GM23338 (cell line): Measurements from ENCODE around the gene ZNF700. TPM values are rescaled to one million over a fixed set of nuclear protein-coding genes. Genes with fewer than 3 reads are reported as not detected.

Experiments used
- ATAC-seq: fragments of 200-7000 bp; cut with Tn5 transposase; 3 replicates; pipeline ENCODE4 v1.9.1; 2020
- DNase-seq: peaks from one replicate; pipeline ENCODE4 v3.0.0-alpha.2; 2015; ENCODE audit warnings: low spot score
- H2AFZ ChIP-seq: fragments of 200-600 bp; sonication (generic); 2 replicates; pipeline ENCODE4 v1.8.0; 2016; ENCODE audit warnings: antibody characterized with exemption, mild to moderate bottlenecking, moderate library complexity
- H3F3A ChIP-seq: fragments of 200-600 bp; sonication (generic); replicated peaks from 2 replicates; pipeline ENCODE4 v1.8.0; 2017; ENCODE audit warnings: antibody characterized with exemption, mixed run types, low read depth
- H3K27ac ChIP-seq: fragments of 200-600 bp; sonication (generic); 2 replicates; pipeline ENCODE4 v1.6.1; 2016; ENCODE audit warnings: low read depth
- H3K27me3 ChIP-seq: fragments of 200-600 bp; sonication (generic); 2 replicates; pipeline ENCODE4 v1.8.0; 2016; ENCODE audit warnings: mild to moderate bottlenecking, mixed run types, moderate library complexity; ENCODE audit not compliant: insufficient read depth
- H3K36me3 ChIP-seq: fragments of 200-600 bp; sonication (generic); 2 replicates; pipeline ENCODE4 v1.8.0; 2016; ENCODE audit warnings: mild to moderate bottlenecking; ENCODE audit not compliant: insufficient read depth
- H3K4me1 ChIP-seq: fragments of 200-600 bp; sonication (generic); 2 replicates; pipeline ENCODE4 v1.8.0; 2016; ENCODE audit warnings: mild to moderate bottlenecking, moderate library complexity; ENCODE audit not compliant: insufficient read depth
- H3K4me2 ChIP-seq: fragments of 200-600 bp; sonication (generic); 2 replicates; pipeline ENCODE4 v1.7.1; 2017; ENCODE audit warnings: mixed run types
- H3K4me3 ChIP-seq: fragments of 200-600 bp; sonication (generic); 2 replicates; pipeline ENCODE4 v1.6.1; 2016; ENCODE audit warnings: mixed run types
- H3K79me2 ChIP-seq: fragments of 200-600 bp; sonication (generic); replicated peaks from 2 replicates; pipeline ENCODE4 v1.8.0; 2017; ENCODE audit warnings: mild to moderate bottlenecking; ENCODE audit not compliant: insufficient read depth
- H3K9me2 ChIP-seq: fragments of 200-600 bp; sonication (generic); 2 replicates; pipeline ENCODE4 v1.8.0; 2017; ENCODE audit not compliant: insufficient read depth
- H4K20me1 ChIP-seq: fragments of 200-600 bp; sonication (generic); replicated peaks from 2 replicates; pipeline ENCODE4 v1.8.0; 2017; ENCODE audit warnings: mild to moderate bottlenecking; ENCODE audit not compliant: insufficient read depth
- H3K27ac Mint-ChIP-seq: 2 replicates; pipeline ENCODE4 v1.8.0; 2020; ENCODE audit warnings: inconsistent platforms, mild to moderate bottlenecking, moderate library complexity, mixed read lengths
- H3K27me3 Mint-ChIP-seq: 3 replicates; pipeline ENCODE4 v1.8.0; 2022; ENCODE audit warnings: low read depth, mild to moderate bottlenecking, moderate library complexity, mixed read lengths, inconsistent platforms; ENCODE audit not compliant: insufficient read depth, poor library complexity
- H3K36me3 Mint-ChIP-seq: 3 replicates; pipeline ENCODE4 v1.8.0; 2021; ENCODE audit warnings: low read depth, mild to moderate bottlenecking, inconsistent platforms, moderate library complexity, mixed read lengths
- H3K4me1 Mint-ChIP-seq: 3 replicates; pipeline ENCODE4 v1.8.0; 2020; ENCODE audit warnings: mild to moderate bottlenecking, inconsistent platforms, mixed read lengths
- H3K4me3 Mint-ChIP-seq: 3 replicates; pipeline ENCODE4 v1.8.0; 2021; ENCODE audit warnings: moderate library complexity, mild to moderate bottlenecking, inconsistent platforms, mixed read lengths
- H3K9me3 Mint-ChIP-seq: 3 replicates; pipeline ENCODE4 v1.8.0; 2020; ENCODE audit warnings: moderate library complexity, mild to moderate bottlenecking, inconsistent platforms, mixed read lengths
- POLR2AphosphoS5 ChIP-seq: IDR thresholded peaks from 2 replicates; pipeline ENCODE4 v1.6.1; 2016; ENCODE audit warnings: antibody characterized with exemption, low read depth
- ZNF114 ChIP-seq: fragments of 250-450 bp; sonication (Bioruptor Pico); IDR thresholded peaks from 2 replicates; pipeline ENCODE4 v1.5.0; 2020; ENCODE audit warnings: mild to moderate bottlenecking, moderate library complexity
- polyA plus RNA-seq: library from polyadenylated mRNA; unstranded; fragments of >200 nt; fragmentation: Nextera tagmentation; extraction: Ambion mirVana; gene quantifications from 2 replicates; pipeline ENCODE4 v1.2.1, GENCODE V29; 2016
- total RNA-seq: library from RNA; depleted of rRNA; stranded (reverse); fragments of >200 nt; shearing (Covaris generic); gene quantifications from 2 replicates; pipeline ENCODE4 v1.2.3, GENCODE V29; 2014
- TF ChIP-seq, protein P1 (sequence below), 2 experiments: fragments of 200-600 bp in 1 of 2; sonication (generic) in 1 of 2; conservative IDR thresholded peaks; 2 replicates each; pipeline versions ENCODE4 v1.5.1 to v1.6.1; 2016 to 2017; ENCODE audit warnings: antibody characterized with exemption in 2 of 2, low read depth in 2 of 2, mild to moderate bottlenecking in 2 of 2, moderate library complexity in 1 of 2

ZNF700 gene
- total and polyA plus RNA-seq, 2 experiments from 2014 or later = 6.0 to 13.6 TPM

DNA sequence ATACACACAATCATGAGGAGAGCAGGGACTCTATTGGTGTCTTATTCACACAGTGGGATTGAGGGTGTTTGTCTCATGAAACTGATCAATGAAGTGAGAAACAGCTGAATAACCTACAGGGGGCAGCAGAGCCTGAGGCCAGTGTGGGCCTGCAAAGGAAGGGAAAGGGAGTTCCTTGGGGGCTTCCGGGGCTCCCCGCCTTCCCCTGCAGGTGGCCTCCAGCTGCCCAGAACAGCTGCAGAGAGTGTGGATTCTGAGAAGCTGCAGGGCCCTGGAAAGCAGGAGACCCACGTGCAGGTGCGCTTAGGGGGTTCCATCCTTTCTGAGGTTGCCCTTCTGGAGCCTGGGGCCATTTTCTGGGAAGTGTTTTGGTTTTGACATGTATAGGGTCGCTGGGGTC, 60.1 kb downstream of the ZNF700 start:
- DNase-seq = peak; percentile 94
- Histone ChIP-seq H3K79me2 (peaks cover 16% of the 10 kb centered on the region), H3K27ac (no peak overlapping the region), H3K9me2 (peaks cover 6% of the 10 kb centered on the region; the same call in 1 of the 2 replicates), H3K27me3 (no peaks in the 10 kb centered on the region), H2AFZ (no peak overlapping the region), H3K4me1 (peaks cover 8% of the 10 kb centered on the region), H3K4me2 (peak overlapping the region; percentile 23; the same call in 1 of the 2 replicates), H3F3A (no peaks in the 10 kb centered on the region), H3K36me3 (peaks cover 14% of the 10 kb centered on the region), H3K4me3 (no peak overlapping the region), H4K20me1 (peaks cover 10% of the 10 kb centered on the region)
- no peak for ATAC-seq
- Mint-ChIP-seq H3K9me3 (peaks cover 91% of the 10 kb centered on the region), H3K27me3 (peaks cover 3% of the 10 kb centered on the region), H3K36me3 (peaks cover 22% of the 10 kb centered on the region), H3K4me1 (no peaks in the 10 kb centered on the region), H3K4me3 (no peak overlapping the region), H3K27ac (no peak overlapping the region)
- no peak for TF ChIP-seq ZNF114 (CRISPR knock-in tag)
- TF ChIP-seq, protein P1, sequence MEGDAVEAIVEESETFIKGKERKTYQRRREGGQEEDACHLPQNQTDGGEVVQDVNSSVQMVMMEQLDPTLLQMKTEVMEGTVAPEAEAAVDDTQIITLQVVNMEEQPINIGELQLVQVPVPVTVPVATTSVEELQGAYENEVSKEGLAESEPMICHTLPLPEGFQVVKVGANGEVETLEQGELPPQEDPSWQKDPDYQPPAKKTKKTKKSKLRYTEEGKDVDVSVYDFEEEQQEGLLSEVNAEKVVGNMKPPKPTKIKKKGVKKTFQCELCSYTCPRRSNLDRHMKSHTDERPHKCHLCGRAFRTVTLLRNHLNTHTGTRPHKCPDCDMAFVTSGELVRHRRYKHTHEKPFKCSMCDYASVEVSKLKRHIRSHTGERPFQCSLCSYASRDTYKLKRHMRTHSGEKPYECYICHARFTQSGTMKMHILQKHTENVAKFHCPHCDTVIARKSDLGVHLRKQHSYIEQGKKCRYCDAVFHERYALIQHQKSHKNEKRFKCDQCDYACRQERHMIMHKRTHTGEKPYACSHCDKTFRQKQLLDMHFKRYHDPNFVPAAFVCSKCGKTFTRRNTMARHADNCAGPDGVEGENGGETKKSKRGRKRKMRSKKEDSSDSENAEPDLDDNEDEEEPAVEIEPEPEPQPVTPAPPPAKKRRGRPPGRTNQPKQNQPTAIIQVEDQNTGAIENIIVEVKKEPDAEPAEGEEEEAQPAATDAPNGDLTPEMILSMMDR (conservative IDR thresholded peaks at IDR 0.05; ENCODE audit: low read depth in 2 of 2) = peak; percentile 88 to 89

DNA sequence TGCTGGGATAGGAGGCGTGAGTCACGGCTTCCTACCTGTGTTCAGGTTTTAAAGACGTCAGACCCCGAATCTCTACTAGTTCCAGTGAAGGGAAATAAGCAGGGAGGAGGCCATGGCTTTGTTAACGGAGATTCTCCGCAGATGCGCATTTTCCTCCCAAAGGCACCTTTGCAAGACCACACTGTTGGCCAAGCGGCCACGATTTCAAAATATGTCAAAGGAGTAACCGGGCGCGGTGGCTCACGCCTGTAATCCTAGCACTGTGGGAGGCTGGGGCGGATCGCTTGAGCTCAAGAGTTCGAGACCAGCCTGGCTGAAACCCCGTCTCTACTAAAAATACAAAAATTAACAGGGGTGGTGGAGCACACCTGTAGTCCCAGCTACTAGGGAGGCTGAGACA, 61.8 kb downstream of the ZNF700 start:
- peaks cover 34% of the 10 kb centered on the region for H3K79me2 ChIP-seq
- peaks cover 6% of the 10 kb centered on the region; the same call in 1 of the 2 replicates for H3K9me2 ChIP-seq
- Mint-ChIP-seq H3K4me3 (no peak overlapping the region), H3K27me3 (peaks cover 3% of the 10 kb centered on the region), H3K4me1 (no peaks in the 10 kb centered on the region), H3K9me3 (peaks cover 91% of the 10 kb centered on the region), H3K36me3 (peaks cover 24% of the 10 kb centered on the region), H3K27ac (no peak overlapping the region)
- no peaks in the 10 kb centered on the region for H3K27me3 ChIP-seq
- H3K4me3 ChIP-seq = peak overlapping the region; percentile 96; the same call in 1 of the 2 replicates
- H3K27ac ChIP-seq = no peak overlapping the region
- H3K36me3 ChIP-seq = peaks cover 6% of the 10 kb centered on the region; the same call in 1 of the 2 replicates
- no peak for TF ChIP-seq ZNF114 (CRISPR knock-in tag)
- DNase-seq (peak; percentile 30), ATAC-seq (no peak)
- H3K4me1 ChIP-seq = peaks cover 8% of the 10 kb centered on the region
- H3K4me2 ChIP-seq = no peak overlapping the region
- H4K20me1 ChIP-seq = peaks cover 24% of the 10 kb centered on the region
- no peak overlapping the region for H2AFZ ChIP-seq
- no peaks in the 10 kb centered on the region for H3F3A ChIP-seq

DNA sequence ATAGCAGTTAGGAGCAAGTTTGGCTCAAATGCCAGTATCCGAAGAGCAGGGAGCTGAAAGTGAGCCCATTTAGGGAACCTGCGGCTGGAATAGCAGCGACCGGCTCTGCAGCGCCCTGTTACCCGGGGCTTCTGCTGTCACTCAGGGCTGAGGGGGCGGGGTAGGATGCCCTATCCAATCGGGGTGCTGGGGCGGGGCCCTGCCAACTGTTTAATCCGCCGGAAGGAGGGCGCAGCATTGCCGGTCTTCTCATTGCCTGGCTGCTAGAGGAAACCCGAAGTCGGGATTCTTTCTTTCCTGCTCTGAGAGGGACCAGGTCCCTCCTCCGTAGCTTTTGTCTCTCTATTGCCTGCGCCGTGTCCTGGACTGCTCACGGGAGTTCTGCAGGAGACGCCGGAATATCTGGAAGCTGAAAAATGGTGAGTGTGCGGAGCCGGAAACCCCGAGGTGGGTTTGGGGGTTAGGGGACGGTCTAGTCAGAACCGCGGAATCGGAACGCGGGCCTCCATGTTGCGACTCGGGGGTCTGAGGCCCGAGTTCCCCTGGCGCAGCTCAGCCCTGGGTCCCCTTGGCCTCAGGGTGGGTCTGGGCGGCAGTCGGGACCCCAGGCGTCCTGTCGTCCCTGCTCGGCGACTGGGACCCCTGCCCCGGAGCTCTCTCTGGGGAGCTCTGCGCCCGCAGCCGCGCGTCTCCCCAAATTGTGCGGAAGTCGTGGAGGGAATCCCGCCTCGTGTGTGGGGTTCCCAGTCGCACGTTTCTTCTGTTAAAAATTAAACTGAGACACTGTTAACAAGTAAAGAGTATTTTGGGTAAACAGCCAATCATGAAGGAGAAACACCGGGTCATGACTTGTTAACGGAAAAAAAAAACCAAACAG, 62.7 kb downstream of the ZNF700 start:
- no peaks in the 10 kb centered on the region for H3F3A ChIP-seq
- peak overlapping the region; percentile 97 for H3K4me2 ChIP-seq
- H3K9me3 Mint-ChIP-seq = peaks cover 91% of the 10 kb centered on the region
- H3K36me3 Mint-ChIP-seq = peaks cover 25% of the 10 kb centered on the region
- H3K36me3 ChIP-seq = peaks cover 6% of the 10 kb centered on the region; the same call in 1 of the 2 replicates
- DNase-seq (peak; percentile 99), ATAC-seq (no peak; the same call in 2 of the 3 replicates)
- peak overlapping the region; percentile 95 for H3K27ac ChIP-seq
- TF ChIP-seq POLR2AphosphoS5 = peak; percentile 96
- TF ChIP-seq ZNF114 (CRISPR knock-in tag) = no peak
- no peaks in the 10 kb centered on the region for H3K4me1 Mint-ChIP-seq
- no peaks in the 10 kb centered on the region for H3K27me3 ChIP-seq
- H3K79me2 ChIP-seq = peaks cover 42% of the 10 kb centered on the region
- H3K9me2 ChIP-seq = peaks cover 6% of the 10 kb centered on the region; the same call in 1 of the 2 replicates
- H3K27ac Mint-ChIP-seq = no peak overlapping the region
- no peak overlapping the region for H2AFZ ChIP-seq
- peak overlapping the region; percentile 96 for H3K4me3 ChIP-seq
- peaks cover 27% of the 10 kb centered on the region for H4K20me1 ChIP-seq
- H3K4me1 ChIP-seq = peaks cover 8% of the 10 kb centered on the region
- no peak overlapping the region for H3K4me3 Mint-ChIP-seq
- H3K27me3 Mint-ChIP-seq = peaks cover 3% of the 10 kb centered on the region
